ENCODE results near the gene AP1B1.

GRCh38 chr22:29336751-29337490 lies 51.4 kb downstream of the AP1B1 start:
- no peak for TF ChIP-seq CTCF (conservative IDR thresholded peaks at IDR 0.05)
- no peak for TF ChIP-seq ZFX (IDR thresholded peaks at IDR 0.05)
